T-helper 1 cell treated with Interleukin-12 subunit alpha and Interleukin-12 subunit beta and Interleukin-4 antibody, amounts not matched to agents 30 μg/mL and 1 μg/mL, for 36 hours (primary cell): ENCODE measurements around the gene MRPL27.
A peak's percentile ranks its signal among the peaks of the same experiment; 100 is the strongest.

Experiments used
- H3K27ac Mint-ChIP-seq: one replicate; pipeline ENCODE4 v1.8.0; 2021; ENCODE audit warnings: mild to moderate bottlenecking, mixed read lengths
- H3K27me3 Mint-ChIP-seq: one replicate; pipeline ENCODE4 v1.8.0; 2021; ENCODE audit warnings: low read depth, mixed read lengths
- H3K36me3 Mint-ChIP-seq: one replicate; pipeline ENCODE4 v1.8.0; 2021; ENCODE audit warnings: low read depth, mixed read lengths
- H3K4me1 Mint-ChIP-seq: one replicate; pipeline ENCODE4 v1.8.0; 2021; ENCODE audit warnings: low read depth, mixed read lengths
- H3K4me3 Mint-ChIP-seq: one replicate; pipeline ENCODE4 v1.8.0; 2021; ENCODE audit warnings: mild to moderate bottlenecking, moderate library complexity, mixed read lengths
- H3K9me3 Mint-ChIP-seq: one replicate; pipeline ENCODE4 v1.8.0; 2021; ENCODE audit warnings: mixed read lengths

The MRPL27 gene

GRCh38 chr17:50359005-50359699 lies 13.8 kb downstream of the MRPL27 start:
- H3K36me3 Mint-ChIP-seq, result peaks cover 14% of the 10 kb centered on the region
- H3K4me3 Mint-ChIP-seq, result no peak overlapping the region
- peaks cover 8% of the 10 kb centered on the region for H3K4me1 Mint-ChIP-seq
- no peaks in the 10 kb centered on the region for H3K9me3 Mint-ChIP-seq
- no peaks in the 10 kb centered on the region for H3K27me3 Mint-ChIP-seq
- H3K27ac Mint-ChIP-seq, result no peak overlapping the region

GRCh38 chr17:50358177-50358576 lies 14.8 kb downstream of the MRPL27 start:
- peaks cover 16% of the 10 kb centered on the region for H3K36me3 Mint-ChIP-seq
- H3K27ac Mint-ChIP-seq, result no peak overlapping the region
- no peaks in the 10 kb centered on the region for H3K9me3 Mint-ChIP-seq

GRCh38 chr17:50356892-50357510 lies 16.0 kb downstream of the MRPL27 start:
- Mint-ChIP-seq H3K27ac (no peak overlapping the region), H3K4me1 (peaks cover 2% of the 10 kb centered on the region), H3K27me3 (no peaks in the 10 kb centered on the region), H3K36me3 (peaks cover 17% of the 10 kb centered on the region), H3K4me3 (no peak overlapping the region), H3K9me3 (no peaks in the 10 kb centered on the region)

More at GRCh38 chr17:50358177-50358576, 14.8 kb downstream of the MRPL27 start:
- Mint-ChIP-seq H3K27me3 (no peaks in the 10 kb centered on the region), H3K4me1 (peaks cover 8% of the 10 kb centered on the region), H3K4me3 (no peak overlapping the region)

- Mint-ChIP-seq H3K27me3 (no peaks in the 10 kb centered on the region), H3K4me1 (no peaks in the 10 kb centered on the region), H3K4me3 (no peak overlapping the region), H3K9me3 (no peaks in the 10 kb centered on the region), H3K27ac (no peak overlapping the region), H3K36me3 (peaks cover 15% of the 10 kb centered on the region)
Observed at GRCh38 chr17:50356418-50356817, 16.6 kb downstream of the MRPL27 start.

GRCh38 chr17:50355701-50356341 lies 17.2 kb downstream of the MRPL27 start:
- Mint-ChIP-seq H3K36me3 (peaks cover 18% of the 10 kb centered on the region), H3K27ac (no peak overlapping the region), H3K4me1 (no peaks in the 10 kb centered on the region), H3K9me3 (no peaks in the 10 kb centered on the region), H3K27me3 (no peaks in the 10 kb centered on the region), H3K4me3 (no peak overlapping the region)

- peaks cover 18% of the 10 kb centered on the region for H3K36me3 Mint-ChIP-seq
- no peak overlapping the region for H3K27ac Mint-ChIP-seq
- H3K9me3 Mint-ChIP-seq, result no peaks in the 10 kb centered on the region
- no peaks in the 10 kb centered on the region for H3K27me3 Mint-ChIP-seq
- H3K4me1 Mint-ChIP-seq, result peaks cover 2% of the 10 kb centered on the region
- no peak overlapping the region for H3K4me3 Mint-ChIP-seq
Observed at GRCh38 chr17:50355336-50355700, 17.7 kb downstream of the MRPL27 start.

GRCh38 chr17:50354776-50355175 lies 18.2 kb downstream of the MRPL27 start:
- Mint-ChIP-seq H3K27ac (no peak overlapping the region), H3K4me3 (no peak overlapping the region), H3K4me1 (peaks cover 2% of the 10 kb centered on the region), H3K36me3 (peaks cover 18% of the 10 kb centered on the region), H3K9me3 (no peaks in the 10 kb centered on the region), H3K27me3 (no peaks in the 10 kb centered on the region)

- peaks cover 16% of the 10 kb centered on the region for H3K36me3 Mint-ChIP-seq
- no peak overlapping the region for H3K4me3 Mint-ChIP-seq
- H3K9me3 Mint-ChIP-seq, result no peaks in the 10 kb centered on the region
- H3K27me3 Mint-ChIP-seq, result no peaks in the 10 kb centered on the region
- H3K4me1 Mint-ChIP-seq, result peaks cover 2% of the 10 kb centered on the region
- no peak overlapping the region for H3K27ac Mint-ChIP-seq
Observed at GRCh38 chr17:50354198-50354597, 18.8 kb downstream of the MRPL27 start.

- Mint-ChIP-seq H3K4me3 (no peak overlapping the region), H3K27ac (no peak overlapping the region), H3K9me3 (no peaks in the 10 kb centered on the region), H3K4me1 (peaks cover 4% of the 10 kb centered on the region), H3K36me3 (peaks cover 12% of the 10 kb centered on the region), H3K27me3 (no peaks in the 10 kb centered on the region)
Observed at GRCh38 chr17:50353600-50354195, 19.3 kb downstream of the MRPL27 start.

GRCh38 chr17:50352693-50353599 lies 20.0 kb downstream of the MRPL27 start:
- Mint-ChIP-seq H3K27me3 (no peaks in the 10 kb centered on the region), H3K27ac (no peak overlapping the region), H3K9me3 (no peaks in the 10 kb centered on the region), H3K4me1 (peaks cover 11% of the 10 kb centered on the region), H3K36me3 (peaks cover 10% of the 10 kb centered on the region), H3K4me3 (no peak overlapping the region)

- H3K4me1 Mint-ChIP-seq, result peaks cover 16% of the 10 kb centered on the region
- H3K27me3 Mint-ChIP-seq, result no peaks in the 10 kb centered on the region
- H3K4me3 Mint-ChIP-seq, result no peak overlapping the region
- no peak overlapping the region for H3K27ac Mint-ChIP-seq
- peaks cover 7% of the 10 kb centered on the region for H3K36me3 Mint-ChIP-seq
- H3K9me3 Mint-ChIP-seq, result no peaks in the 10 kb centered on the region
Observed at GRCh38 chr17:50352072-50352692, 20.8 kb downstream of the MRPL27 start.

GRCh38 chr17:50350733-50351132 lies 22.3 kb downstream of the MRPL27 start:
- Mint-ChIP-seq H3K27me3 (no peaks in the 10 kb centered on the region), H3K4me1 (peaks cover 22% of the 10 kb centered on the region), H3K4me3 (no peak overlapping the region), H3K9me3 (no peaks in the 10 kb centered on the region), H3K27ac (no peak overlapping the region), H3K36me3 (peaks cover 7% of the 10 kb centered on the region)

- Mint-ChIP-seq H3K4me1 (peaks cover 29% of the 10 kb centered on the region), H3K27ac (no peak overlapping the region), H3K36me3 (peaks cover 5% of the 10 kb centered on the region), H3K4me3 (peak overlapping the region; percentile 25), H3K9me3 (no peaks in the 10 kb centered on the region), H3K27me3 (no peaks in the 10 kb centered on the region)
Observed at GRCh38 chr17:50349243-50349600, 23.8 kb downstream of the MRPL27 start.
